Measurements from ENCODE around the gene PHYHIPL.

Gene PHYHIPL

DNA sequence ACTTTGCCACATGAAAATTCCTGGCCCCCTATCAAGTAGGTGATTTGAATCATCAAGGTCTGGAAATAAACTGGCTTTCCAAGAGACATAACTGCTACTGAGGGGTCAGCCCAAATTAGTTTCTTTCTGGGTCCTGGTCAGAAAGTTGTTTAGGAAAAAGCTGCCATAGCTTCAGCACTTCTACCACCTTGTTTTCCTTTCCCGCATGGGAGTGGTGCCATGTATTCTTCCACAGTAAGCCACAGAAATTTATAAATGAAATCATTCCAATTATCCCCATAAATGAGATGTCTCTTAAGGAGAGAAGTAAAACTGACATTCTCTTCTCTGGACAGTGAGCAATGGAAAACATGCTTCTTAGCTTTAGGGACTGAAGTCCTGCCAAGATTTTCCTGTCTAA lies 80.8 kb downstream of the PHYHIPL start:
- DNase-seq (ENCODE audit: low read depth): no peak

DNA sequence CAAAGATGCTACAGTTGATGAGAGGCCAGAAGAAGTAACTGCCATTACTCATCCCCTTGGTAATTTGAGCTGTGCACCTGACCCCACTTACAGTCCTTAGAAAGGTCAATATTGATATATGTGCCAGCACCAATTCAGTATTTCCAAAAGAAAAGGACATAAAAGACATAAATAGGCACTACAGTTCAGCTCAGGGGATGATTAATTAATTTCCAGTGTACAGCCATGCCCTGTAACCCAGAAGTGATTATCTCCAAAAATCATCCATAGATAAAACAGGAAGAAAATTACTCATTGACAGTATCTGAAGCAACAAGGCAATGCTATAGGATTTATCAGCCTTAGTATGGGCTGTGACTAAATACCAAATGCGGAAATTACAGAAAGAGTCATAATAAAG lies 82.4 kb downstream of the PHYHIPL start:
- no peak for DNase-seq (ENCODE audit: low read depth)

DNA sequence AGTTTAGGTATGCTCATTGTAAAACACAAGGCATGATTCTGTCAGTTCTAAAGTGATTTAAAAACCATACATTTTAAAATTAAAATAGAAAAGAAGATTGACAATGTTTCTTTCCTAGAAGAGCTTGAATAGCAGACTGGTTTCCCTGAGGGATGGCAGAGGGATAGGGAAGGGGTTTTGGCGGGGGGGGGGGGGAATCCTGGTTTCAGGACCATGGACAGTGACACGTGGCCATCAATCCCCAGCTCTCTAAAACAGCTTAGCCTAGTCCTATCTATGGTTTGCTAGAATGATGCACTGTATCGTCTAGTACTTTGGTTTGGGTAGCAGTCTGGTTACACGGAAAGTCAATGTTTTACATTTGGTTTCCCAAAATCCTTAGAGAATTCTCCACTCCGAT lies 88.7 kb downstream of the PHYHIPL start:
- DNase-seq (ENCODE audit: low read depth): no peak

- DNase-seq (ENCODE audit: low read depth): no peak
Observed at GRCh38 chr10:59266321-59266720, 89.9 kb downstream of the PHYHIPL start.

GRCh38 chr10:59268460-59268859 lies 92.0 kb downstream of the PHYHIPL start:
- DNase-seq (ENCODE audit: low read depth): no peak

DNA sequence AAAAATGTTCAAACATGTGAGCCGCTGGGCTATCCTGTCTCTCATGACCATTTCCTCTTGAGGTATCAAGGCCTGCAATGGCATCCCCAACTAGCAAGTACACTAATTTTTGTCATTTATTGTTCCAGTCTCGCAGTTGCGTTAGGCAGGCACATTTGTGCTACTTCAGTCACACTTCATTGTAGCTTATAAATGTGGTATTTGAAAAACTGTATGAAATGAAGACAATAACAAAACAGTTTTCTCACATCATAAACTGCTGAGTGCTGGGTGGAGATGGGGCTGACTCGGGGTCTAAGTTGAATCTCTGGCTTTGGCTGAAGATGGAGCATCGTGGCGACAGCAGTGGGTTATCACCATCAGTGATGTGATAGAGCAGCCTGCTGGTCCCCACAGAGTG lies 93.2 kb downstream of the PHYHIPL start:
- no peak for DNase-seq (ENCODE audit: low read depth)

DNA sequence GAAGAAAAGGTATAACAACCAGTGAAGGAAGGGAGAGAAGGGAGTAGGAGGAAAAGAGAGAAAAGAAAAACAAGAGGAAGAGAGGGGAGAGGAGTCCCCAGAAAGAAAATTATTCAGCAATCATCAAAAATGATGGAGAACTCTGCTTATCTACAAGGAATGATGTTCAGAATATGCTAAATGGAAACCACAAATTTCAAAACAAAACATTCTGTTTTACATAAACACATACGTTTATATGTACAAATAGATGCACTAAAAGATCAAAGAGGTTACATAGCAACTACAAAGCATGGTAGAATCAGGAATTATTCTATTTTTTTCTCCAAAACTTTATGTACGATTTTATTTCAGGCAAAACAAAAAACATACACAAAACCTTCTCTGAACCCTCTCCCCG lies 94.0 kb downstream of the PHYHIPL start:
- no peak for DNase-seq (ENCODE audit: low read depth)

- DNase-seq (ENCODE audit: low read depth): no peak
Observed at GRCh38 chr10:59271160-59271559, 94.7 kb downstream of the PHYHIPL start.

GRCh38 chr10:59272061-59272460 lies 95.6 kb downstream of the PHYHIPL start:
- DNase-seq (ENCODE audit: low read depth): no peak

DNA sequence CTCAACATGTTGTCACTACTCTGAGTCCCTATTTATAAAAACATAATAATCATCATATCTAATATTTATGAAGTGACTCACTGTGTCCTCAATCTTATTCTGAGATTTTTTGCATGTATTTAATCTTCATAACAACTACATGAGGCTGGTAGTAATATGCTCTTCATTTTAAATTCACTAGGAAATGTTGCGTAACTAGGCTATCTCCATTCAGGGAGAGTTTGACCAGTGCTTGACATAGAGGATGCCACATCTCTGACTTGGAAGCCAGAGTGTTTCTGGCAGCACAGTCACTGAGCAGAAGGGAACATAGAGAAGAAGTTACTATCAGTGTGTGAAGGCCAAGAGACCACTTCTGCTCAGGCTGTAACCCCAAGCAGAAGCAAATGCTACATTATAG lies 97.0 kb downstream of the PHYHIPL start:
- DNase-seq (ENCODE audit: low read depth): no peak

DNA sequence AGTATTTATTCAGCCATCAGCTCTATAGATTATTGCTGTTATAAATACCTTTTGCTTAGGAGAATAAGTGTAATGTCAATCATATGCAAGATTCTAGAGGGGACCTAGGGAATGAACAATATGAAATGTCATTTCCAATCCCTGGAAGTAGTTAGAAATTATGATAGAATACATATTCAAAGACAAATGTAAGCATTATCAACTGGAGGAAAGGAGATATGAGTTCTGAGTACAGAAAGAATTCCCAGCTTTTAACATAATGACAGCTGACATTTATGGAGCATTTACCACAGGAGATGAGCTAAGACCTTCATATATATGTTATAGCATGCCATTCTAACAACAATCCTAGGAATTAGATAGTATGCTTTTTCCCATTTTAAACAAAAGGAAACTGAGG lies 99.7 kb downstream of the PHYHIPL start:
- no peak for DNase-seq (ENCODE audit: low read depth)

- DNase-seq (ENCODE audit: low read depth): no peak
Observed at GRCh38 chr10:59276919-59277318, 100.5 kb downstream of the PHYHIPL start.

- DNase-seq (ENCODE audit: low read depth): no peak
Observed at GRCh38 chr10:59279476-59279875, 103.0 kb downstream of the PHYHIPL start.

- no peak for DNase-seq (ENCODE audit: low read depth)
Observed at GRCh38 chr10:59279991-59280505, 103.6 kb downstream of the PHYHIPL start.

- no peak for DNase-seq (ENCODE audit: low read depth)
Observed at GRCh38 chr10:59281861-59282260, 105.4 kb downstream of the PHYHIPL start.

GRCh38 chr10:59283456-59284091 lies 107.1 kb downstream of the PHYHIPL start:
- no peak for DNase-seq (ENCODE audit: low read depth)

GRCh38 chr10:59284118-59284975 lies 107.9 kb downstream of the PHYHIPL start:
- no peak for DNase-seq (ENCODE audit: low read depth)

GRCh38 chr10:59285073-59285472 lies 108.6 kb downstream of the PHYHIPL start:
- no peak for DNase-seq (ENCODE audit: low read depth)

GRCh38 chr10:59285848-59286247 lies 109.4 kb downstream of the PHYHIPL start:
- no peak for DNase-seq (ENCODE audit: low read depth)

- no peak for DNase-seq (ENCODE audit: low read depth)
Observed at GRCh38 chr10:59287587-59288255, 111.3 kb downstream of the PHYHIPL start.

DNA sequence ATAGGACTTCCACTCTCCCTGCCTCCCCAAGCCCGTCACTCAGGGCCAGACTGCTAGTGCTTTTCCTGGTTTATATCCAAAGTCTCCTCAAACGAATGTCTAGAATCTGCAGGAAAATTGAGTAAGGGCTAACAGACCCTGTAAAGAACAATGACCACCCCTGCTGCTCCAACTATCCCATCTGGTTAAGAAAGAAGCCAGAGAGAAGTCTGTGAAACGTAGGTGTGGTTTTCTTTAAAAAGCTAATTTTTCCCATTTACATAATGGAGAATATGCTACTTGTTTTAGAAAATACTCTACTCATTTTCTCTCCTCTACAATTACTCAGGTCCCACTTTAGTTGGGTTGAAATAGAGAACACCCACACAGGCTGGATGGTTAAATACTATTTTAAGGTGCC lies 113.4 kb downstream of the PHYHIPL start:
- DNase-seq (ENCODE audit: low read depth): no peak

DNA sequence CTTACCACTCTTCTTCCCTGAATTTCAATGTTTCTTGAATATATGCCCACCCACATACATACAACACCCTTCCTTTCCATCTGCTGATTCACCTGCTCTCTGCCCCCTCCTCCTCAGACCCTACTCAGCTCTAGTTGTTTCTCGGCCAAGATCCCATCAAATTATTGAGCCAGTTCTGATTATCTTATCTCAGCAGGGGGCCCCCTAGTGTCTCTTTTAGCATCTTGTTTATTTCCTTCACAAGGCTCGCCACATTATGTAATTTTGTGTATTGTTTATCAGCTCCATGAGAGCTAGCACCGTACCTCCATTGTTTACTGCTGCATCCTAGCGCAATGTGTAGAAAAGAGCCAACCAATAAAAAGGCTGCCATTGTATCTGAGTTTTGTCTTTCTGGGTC lies 114.0 kb downstream of the PHYHIPL start:
- no peak for DNase-seq (ENCODE audit: low read depth)
